Putamen (tissue), 1 donor: ENCODE measurements around the gene PLEKHA5.
A peak's percentile ranks its signal among the peaks of the same experiment; 100 is the strongest.
"Not testable (repeated sequence)": the region's sequence is repeated elsewhere in the genome, so short reads cannot be mapped to it uniquely, and the experiment has no call there.

ENCODE experiments used
- DNase-seq: peaks from one replicate; pipeline ENCODE4 v3.0.0-alpha.2; 2016; ENCODE audit warnings: low spot score

The PLEKHA5 gene

DNA sequence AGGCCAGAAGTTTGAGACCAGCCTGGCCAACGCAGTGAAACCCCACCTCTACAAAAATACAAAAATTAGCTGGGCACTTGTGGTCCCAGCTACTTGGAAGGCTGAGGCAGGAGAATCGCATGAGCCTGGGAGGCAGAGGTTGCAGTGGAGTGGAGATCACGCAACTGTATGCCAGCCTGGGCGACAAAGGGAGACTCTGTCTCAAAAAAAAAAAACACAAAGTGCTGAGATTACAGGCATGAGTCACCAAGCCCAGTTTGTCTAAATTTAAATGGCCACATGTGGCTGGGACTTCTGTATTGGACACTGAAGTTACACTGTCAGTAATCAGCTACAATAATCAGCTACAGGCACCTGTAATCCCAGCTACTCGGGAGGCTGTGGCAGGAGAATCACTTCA lies 208.9 kb downstream of the PLEKHA5 start:
- no peak for DNase-seq

DNA sequence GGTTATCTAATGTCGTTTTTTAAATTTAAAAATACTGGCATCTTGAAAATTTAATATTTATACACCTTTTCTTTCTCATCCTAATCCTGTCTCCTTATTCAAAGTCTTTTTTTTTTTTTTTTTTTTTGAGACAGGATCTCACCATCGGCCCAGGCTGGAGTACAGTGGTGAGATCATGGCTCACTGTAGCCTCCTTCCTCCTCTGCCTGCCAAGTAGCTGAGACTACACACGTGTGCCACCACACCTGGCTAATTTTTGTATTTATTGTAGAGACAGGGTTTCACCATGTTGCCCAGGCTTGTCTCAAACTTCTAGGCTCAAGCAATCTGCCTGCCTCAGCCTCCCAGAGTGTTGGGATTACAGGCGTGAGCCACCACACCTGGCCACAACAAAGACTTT lies 221.3 kb downstream of the PLEKHA5 start:
- DNase-seq, result not testable (repeated sequence)

DNA sequence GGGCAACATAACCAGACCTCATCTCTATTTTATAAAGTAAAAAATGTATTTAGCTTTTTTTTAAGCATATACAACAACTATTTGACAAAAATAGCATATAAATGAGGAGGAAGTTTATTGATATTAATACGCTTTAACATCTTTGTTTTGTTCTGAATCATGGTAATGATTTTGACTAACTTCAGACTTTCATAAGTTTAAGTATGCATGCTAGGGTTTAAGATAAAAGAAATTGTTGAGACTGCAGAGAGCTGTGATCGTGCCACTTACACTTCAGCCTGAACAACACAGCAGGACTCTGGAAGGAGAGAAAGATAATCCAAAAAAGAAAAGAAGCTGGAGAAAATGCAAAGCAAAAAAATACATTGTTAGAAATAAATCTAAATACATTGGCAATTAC lies 221.8 kb downstream of the PLEKHA5 start:
- DNase-seq, result no peak

DNA sequence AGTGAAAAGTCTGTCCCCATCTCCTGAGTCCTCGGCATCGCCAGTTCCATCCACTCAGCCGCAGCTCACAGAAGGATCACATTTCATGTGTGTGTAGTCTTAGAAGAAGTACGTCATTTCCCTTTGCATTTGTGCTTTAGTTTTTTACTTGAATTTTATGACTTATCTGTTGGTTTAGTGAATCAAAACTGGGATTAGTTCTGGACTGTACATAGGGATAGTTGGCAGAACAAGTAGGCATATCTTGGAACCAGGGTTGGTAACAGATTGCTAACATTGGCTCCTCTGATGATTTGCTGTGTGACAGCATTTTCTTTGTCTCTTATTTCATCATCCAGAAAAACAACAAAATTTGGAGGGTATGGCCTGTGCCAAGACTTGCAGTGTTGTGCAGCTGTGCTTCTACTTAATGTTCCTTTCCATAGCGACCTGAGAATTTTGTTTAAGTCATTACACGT lies 240.2 kb downstream of the PLEKHA5 start:
- DNase-seq, result no peak

DNA sequence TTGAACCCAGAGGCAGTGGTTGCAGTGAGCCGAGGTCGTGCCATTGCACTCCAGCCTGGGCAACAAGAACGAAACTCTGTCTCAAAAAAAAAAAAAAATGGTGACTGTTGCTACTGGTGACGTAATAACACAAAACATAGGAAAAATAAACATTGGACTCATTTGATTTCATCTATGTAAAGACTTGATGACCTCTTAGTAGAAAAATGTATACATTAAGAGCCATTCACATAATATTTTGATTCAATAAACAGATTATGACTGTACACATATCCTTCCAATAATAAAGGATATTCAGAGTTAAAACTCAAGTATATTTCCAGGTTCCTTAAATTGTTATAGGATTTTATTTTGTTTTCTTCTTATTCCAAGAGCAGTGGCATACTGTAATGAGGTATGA lies 244.1 kb downstream of the PLEKHA5 start:
- DNase-seq, result no peak

DNA sequence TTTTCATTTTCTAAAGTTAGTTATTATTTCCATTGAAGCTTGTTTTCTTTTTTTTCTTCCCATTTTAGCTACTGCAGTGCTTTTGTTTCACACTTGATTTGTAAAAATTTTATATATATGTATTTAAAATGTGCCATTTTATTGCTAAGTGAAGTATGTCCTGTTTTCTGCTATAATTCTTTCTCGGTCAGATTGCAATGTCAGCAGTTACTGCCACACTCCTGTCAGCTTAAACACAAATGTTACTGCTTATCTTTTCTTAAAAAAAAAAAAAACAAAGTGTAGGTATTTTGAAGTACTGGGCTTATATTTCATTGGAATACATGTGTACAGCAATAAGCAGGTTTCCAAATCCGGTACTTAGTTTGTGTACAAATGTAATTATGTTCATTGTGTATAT lies 246.4 kb downstream of the PLEKHA5 start:
- DNase-seq, result no peak

DNA sequence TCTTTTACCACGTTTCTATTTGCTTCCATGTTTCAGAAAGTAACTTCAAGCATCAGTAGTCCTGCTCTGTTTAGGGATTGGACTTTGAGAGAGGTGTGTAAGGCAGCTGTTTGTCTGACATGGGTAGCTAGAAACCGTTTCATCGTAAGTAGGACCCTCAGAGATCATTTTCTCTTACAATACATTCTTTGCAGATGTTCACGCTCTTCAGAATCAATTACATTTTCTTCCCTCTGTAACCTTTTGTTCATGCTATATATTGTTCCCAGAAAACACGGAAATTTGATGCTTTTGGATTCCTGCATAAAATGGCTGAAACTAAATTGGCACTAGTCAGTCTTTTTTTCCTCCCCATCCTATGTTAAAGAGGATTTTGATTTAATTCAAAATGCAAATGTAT lies 247.2 kb downstream of the PLEKHA5 start:
- DNase-seq, result no peak

DNA sequence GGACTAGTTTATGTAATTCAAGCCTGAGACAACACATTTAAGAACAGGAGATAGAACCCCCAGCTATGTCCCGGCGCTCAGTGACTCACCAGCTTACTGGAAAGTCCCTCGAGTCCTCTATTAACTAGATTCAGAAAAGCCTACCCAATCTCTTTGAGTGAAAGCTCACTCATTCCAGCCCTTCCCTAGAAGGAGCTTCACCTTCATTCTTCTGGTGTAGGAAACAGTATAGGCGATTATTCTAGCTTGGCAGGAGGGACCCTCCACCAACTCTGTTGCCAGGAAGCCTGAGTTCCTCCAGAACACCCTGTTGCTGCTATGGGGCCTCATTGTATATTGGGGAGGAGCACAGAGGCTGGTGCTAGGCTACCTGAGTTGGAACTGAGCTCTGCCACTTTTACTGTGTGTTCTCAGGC lies 252.6 kb downstream of the PLEKHA5 start:
- DNase-seq, result no peak

DNA sequence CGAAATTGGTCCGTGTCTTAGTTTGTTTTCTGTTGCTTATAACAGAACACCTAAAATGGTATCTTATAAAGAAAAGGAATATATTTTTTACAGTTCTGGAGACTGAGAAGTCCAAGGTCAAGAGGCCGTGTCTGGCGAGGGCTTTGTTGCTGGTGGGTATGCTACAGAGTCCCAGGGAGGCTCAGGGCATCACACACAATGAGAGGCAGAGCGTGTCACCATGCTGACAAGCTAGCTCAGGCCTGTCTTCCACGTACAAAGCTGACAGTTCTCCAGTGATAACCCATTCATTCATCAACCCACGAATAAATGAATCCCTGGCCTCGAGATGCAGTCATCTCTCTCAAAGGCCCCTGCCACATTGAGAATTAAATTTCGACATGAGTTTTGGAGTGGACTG lies 253.0 kb downstream of the PLEKHA5 start:
- no peak for DNase-seq

DNA sequence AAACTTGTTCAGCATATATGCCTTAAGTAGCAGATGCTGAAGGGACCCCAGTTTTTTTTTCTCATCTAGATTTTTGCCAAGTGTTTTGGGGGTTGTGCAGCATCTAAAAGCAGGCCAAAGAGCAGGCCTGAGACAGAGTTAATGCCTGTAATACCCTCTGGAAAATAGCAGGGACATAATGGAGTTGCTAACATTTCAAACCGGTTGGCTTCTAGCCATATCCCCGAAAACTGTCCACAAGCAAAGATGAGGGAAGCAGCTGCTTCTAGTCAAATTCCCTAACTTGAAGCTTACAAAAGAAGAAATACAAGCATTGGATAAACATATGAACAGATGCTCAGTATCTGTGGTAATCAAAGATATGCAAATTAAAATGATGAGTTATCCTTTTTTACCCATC lies 257.6 kb downstream of the PLEKHA5 start:
- DNase-seq, result no peak

DNA sequence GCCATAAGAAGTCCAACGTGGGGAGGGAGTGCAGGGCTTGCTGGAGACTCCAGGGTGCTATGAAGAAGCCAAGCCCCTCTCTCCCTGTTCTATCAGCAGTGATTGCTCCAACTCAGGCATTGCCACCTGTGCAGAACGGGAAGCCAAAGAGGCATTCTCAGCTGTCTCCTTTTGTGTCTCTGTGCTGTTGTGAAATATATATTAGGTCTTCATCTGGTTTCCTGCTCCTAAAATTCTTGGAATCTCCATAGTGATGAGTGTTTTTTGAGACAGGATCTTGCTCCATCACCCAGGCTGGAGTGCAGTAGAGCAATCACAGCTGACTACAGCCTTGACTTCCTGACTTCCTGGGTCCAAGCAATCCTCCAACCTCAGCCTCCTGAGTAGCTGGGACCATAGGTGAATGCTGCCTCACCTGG lies 258.6 kb downstream of the PLEKHA5 start:
- DNase-seq, result no peak

DNA sequence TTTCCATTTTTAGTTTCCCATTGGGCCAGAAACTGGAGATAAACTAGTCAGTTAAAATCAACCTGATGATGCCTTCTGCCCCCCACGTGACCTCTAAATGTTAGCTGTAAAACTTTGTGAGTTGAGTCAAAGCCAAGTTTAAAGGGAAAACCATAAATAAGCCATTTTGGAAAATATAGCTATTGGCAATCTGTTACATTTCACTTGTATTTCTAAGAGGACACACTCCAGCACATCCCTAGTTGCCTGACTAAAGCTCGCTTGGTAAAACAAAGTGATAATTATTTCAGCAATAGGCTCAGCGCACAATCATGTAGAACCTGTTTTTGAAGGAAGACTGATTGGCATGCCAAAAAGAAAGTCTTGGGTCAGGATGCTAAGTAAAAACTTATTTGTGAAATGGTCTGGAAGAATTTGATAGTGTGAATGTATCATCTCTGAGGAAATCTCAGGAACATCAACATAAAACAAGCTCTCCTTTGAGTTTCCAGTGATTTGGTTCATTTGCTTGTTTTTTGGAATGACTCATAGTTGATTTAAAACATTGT lies 260.6 kb downstream of the PLEKHA5 start:
- DNase-seq, result no peak

DNA sequence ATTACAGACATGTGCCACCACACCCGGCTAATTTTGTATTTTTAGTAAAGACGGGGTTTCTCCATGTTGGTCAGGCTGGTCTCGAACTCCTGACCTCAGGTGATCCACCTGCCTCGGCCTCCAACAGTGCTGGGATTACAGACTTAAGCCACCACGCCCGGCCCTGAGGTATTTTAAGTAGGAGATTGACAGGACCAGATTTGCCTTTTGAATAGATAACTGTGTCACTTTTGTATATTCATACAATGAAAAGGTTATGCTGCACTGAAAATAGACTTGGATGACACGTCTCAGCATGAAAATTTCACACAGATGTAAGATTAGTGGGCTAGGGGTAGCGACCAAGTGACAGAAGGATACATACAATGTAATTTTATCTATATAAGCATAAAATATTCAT lies 263.1 kb downstream of the PLEKHA5 start:
- DNase-seq, result not testable (repeated sequence)

DNA sequence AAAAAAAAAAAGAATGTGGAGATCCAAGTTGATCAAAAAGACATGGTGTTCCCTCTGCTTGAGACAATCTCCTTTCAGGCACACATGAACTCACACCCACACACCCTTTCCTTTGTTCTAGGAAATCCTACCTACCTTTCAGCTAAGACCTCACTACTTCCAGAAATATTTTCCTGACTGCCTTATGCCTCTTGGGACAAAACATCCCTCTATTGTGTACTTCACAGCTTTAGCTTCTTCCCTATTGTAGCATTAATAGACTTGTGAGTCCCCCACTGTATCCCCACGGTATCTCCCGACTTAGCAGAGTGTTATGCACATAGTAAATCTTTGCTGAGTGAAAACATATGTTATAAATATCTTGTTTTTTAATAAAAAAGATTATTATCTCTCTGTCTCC lies 264.9 kb downstream of the PLEKHA5 start:
- no peak for DNase-seq

DNA sequence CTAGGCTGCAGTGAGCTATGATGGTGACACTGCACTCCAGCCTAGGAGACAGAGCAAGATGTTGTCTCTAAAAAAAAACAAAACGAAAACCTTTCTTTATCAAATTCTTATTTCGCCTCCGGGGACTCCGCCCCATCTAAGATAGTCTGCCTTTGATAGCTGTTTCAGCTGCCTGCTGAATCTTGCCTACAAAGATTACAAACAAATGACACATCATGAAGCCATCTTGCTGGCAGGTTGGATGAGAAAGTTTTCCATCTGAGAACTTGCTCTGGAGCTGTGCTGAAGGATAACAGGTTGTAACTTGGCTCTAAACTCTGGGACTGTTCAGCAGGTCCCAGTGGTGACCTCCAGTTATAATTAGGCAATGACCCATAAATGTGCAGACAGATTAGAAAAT lies 268.0 kb downstream of the PLEKHA5 start:
- DNase-seq, result no peak

DNA sequence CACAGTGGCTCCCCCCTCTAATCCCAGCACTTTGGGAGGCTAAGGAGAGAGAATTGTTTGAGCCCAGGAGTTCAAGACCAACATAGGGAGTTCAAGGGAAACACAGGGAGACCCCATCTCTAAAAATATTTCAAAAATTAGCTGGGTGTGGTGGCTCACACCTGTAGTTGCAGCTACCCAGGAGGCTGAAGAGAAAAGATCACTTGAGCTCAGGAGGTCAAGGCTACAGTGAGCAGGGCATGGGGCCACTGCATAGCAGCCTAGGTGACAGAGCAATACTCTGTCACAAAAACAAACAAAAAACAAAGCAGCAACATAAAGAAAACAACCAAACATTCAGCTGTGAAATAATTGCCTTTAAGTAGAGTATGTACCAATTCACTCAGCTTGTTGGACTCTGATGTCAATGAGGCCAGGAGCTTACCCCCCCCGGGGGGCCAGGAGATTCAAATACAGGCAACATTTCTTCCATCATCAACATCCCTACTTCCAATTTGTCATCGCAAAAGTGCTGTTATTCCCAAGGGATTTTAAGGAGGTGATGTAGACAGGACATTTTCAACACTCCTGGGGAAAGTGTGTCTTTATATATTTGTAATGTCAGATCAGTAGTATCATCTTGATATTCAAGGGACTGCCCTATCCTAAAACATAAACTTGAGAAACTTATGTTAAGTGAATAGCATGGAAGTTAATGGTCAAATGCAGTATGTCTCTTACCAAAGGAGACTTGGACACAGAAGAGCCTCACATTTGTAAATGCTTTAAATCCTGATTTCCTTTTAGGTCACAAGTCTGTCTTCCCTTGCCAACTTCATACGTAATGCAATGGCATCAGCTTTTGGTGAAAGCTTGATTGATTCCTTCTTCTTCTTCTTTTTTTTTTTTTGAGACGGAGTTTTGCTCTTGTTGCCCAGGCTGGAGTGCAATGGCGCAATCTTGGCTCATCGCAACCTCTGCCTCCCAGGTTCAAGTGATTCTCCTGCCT lies 269.1 kb downstream of the PLEKHA5 start:
- DNase-seq, result no peak

DNA sequence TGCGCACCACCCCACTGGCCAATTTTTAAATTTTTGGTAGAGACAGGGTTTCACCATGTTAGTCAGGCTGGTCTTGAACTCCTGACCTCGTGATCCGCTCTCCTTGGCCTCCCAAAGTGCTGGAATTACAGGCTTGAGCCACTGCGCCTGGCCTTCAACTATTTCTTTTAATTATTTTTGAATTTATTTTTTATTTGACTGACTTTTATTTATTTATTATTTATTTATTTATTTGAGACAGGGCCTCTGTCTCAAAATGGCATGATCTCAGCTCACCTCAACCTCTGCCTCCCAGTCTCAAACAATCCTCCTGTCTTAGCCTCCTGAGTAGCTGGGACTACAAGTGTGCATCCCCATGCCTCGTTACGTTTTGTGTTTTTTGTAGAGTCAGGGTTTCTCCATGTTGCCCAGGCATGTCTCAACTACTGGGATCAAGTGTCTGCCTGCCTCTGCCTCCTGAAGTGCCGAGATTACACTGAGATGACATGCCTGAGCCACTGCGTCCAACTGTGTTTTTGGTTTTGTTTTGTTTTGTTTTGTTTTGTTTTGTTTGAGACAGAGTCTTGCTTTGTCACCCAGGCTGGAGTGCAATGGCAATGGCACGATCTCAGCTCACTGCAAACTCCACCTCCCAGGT lies 271.2 kb downstream of the PLEKHA5 start:
- not testable (repeated sequence) for DNase-seq

DNA sequence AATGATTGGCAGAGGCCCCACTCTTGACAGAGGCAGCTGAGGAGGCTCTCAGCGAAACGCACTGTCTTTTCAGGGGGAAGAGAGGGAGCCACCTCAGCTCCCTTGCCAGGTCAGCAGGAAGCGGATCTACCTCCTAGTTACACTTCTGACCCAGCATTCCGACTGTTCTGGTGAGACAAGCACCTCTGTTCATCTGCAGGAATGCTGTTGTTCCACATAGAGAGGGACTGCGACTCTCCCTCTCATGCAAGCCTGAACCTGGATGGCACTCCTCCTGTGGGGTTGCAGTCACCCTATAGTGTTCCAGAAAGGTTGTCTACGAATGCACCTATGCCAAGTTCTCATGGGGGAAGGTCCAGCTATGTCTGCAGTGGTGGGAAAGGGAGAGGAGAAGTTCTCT lies 272.7 kb downstream of the PLEKHA5 start:
- no peak for DNase-seq

DNA sequence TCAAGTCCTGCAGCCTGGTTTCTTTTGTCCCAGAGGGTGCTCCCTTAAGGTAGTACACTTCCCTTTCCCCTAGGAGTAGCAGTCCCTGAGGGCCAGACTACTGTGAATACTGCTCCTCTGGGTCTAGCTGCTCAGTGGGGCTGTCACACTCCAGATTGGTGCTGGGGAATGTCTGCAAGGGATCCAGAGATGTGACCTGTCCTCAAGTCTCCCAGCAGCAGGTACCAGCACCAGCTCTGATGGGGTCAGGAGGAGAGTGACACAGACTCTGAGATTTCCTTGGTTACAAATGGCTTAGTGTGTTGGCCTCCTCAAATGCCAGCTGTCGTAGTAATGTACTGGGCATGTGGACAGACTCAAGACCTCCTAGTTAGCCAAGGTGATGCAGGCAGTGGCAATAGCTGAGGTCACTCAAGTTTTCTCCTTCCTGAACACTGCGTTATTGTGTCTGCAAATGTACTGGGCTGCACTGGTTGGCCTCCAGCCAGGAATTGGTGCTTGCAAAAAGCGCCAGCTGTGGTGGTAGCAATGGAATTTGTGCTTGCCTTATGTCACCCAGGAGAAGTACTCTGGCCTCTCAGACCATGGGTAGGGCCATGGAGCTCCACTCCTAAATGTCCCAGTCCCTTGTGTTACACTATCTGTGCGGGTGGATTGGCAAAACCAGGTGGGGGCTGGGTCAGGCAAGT lies 273.4 kb downstream of the PLEKHA5 start:
- DNase-seq, result peak; percentile 11

DNA sequence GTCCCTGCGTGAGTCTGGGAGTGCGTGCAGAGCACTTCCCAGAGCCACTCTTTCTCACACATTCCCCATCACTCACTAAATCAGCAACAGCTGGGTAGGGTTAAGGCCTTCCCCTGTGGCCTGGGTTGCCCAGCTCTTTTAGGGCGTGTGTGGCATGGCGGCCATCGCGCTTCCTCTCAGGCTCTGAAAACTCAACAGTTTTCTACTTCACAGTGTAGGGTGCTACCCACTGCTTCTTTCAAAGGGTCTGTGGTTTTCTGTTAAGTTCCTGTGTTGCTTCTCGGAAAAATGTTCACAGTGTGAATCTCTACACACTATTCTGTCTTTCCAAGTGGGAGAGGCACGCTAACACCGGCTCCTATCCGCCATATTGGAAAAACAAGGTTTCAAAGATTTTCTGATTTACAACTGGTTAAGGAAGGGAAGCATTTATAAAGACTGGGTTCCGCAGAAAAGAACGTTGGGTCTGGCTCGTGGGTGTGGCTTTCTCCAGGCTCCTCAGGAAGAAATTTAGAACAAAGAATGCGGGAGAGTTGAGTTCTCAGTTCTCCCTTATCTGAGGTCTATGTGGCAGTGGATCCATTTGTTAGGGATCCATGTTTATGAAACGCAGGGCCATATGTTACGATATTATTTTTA lies 274.8 kb downstream of the PLEKHA5 start:
- DNase-seq, result no peak

DNA sequence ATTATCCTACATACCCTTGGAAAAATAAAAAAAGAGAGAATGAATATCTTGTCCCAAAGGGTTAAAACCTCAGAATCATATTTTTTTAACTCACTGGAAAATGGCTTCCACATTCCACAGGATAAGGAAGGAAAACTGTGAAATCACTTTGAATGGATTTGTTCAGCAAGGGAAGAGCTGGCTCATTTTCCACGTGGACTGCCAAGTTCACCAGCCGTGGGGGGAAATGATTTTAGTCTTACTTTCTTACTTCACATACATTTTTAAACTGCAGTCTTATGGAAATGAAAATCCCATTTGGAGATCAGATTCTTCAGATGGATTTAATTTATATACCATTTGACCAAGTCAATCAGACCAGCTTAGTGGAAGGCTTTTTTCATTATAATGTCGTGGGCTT lies 279.8 kb downstream of the PLEKHA5 start:
- DNase-seq, result no peak

DNA sequence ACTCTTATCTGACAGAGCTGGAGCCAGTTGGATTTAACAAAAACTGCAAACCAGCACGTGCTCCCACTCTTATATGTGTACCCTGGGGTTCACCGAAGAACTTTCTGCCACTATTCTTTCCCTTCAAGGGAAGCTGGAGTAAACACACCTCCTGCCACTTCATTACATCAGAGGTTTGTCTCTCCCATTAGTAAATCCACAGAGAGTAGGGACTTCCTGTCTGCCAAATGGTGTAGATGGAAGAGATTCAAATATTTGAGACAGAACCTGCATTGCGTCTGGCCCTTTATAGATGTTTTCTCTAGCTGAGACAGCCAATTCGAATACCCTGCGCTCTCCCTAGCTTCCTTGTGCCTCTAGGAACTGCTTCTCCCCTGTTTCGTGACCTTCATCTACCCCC lies 280.7 kb downstream of the PLEKHA5 start:
- no peak for DNase-seq
